ENCODE data around the gene SORL1-AS1.
"Not testable (repeated sequence)": the region's sequence is repeated elsewhere in the genome, so short reads cannot be mapped to it uniquely, and the experiment has no call there.

The SORL1-AS1 gene

GRCh38 chr11:121429556-121429955, 23.2 kb downstream of the SORL1-AS1 start:
- no peak for DNase-seq (ENCODE audit: low read depth, low spot score)

GRCh38 chr11:121427400-121427744, 25.4 kb downstream of the SORL1-AS1 start:
- no peak for DNase-seq (ENCODE audit: low read depth, low spot score)

- no peak for DNase-seq (ENCODE audit: low read depth, low spot score)
These were observed 26.0 kb downstream of the SORL1-AS1 start for GRCh38 chr11:121426476-121427399.

DNA sequence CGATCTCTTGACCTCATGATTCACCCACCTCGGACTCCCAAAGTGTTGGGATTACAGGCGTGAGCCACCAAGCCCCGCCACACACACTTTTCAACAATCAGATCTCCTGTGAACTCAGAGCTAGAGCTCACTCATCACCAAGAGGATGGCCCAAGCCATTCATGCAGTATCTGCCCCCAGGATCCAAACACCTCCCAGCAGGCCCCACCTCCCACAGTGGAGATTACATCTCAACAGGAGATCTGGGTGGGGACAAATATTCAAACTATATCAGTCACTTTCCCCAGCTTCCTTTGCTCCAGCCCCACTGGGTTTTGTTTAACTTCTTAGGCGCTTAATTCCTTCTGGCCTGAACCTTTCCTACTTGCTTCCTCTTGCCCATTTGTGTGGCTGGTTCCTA, 26.9 kb downstream of the SORL1-AS1 start:
- no peak for DNase-seq (ENCODE audit: low read depth, low spot score)

DNA sequence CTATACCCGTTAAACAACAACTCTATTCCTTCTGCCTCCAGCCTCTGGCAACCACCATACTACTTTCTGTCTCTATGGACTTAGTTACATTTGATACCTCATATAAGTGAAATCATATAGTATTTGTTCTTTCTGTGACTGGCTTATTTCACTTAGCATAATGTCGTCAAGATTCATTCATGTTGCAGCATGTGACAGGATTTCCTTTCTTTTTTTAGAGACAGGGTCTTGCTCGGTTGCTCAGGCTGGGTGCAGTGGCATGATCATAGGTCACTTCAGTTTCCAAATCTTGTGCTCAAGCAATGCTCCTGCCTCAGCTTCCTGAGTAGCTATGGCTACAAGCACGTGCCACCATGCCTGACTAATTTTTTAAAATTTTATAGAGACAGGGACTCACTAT, 30.1 kb downstream of the SORL1-AS1 start:
- no peak for DNase-seq (ENCODE audit: low read depth, low spot score)

- no peak for DNase-seq (ENCODE audit: low read depth, low spot score)
These were observed 31.4 kb downstream of the SORL1-AS1 start for GRCh38 chr11:121421149-121421901.

GRCh38 chr11:121420398-121420797, 32.4 kb downstream of the SORL1-AS1 start:
- no peak for DNase-seq (ENCODE audit: low read depth, low spot score)

- DNase-seq (ENCODE audit: low read depth, low spot score) = no peak
These were observed 32.9 kb downstream of the SORL1-AS1 start for GRCh38 chr11:121419836-121420235.

GRCh38 chr11:121418625-121419114, 34.1 kb downstream of the SORL1-AS1 start:
- DNase-seq (ENCODE audit: low read depth, low spot score) = no peak

- DNase-seq (ENCODE audit: low read depth, low spot score) = no peak
These were observed 35.2 kb downstream of the SORL1-AS1 start for GRCh38 chr11:121417607-121418006.

- DNase-seq (ENCODE audit: low read depth, low spot score) = no peak
These were observed 35.7 kb downstream of the SORL1-AS1 start for GRCh38 chr11:121417055-121417551.

DNA sequence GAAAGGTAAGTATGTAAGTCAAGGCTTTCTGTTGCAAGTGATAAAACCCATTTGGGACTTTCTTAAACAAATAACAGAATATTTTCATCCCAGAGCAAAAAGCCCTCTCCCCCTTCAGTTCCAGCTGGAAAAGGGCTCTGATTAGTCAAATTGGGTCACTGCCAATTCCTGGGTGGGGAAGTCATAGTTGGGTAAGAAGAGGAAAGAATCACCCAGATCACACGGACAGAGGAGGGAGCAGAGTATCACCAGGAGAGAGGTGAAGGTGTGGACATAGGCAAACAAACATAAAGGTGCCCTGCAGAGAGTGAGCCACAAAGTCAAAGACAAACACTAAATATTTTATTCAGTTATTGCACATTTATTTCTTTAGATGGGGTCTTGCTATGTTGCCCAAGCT, 36.9 kb downstream of the SORL1-AS1 start:
- no peak for DNase-seq (ENCODE audit: low read depth, low spot score)

DNA sequence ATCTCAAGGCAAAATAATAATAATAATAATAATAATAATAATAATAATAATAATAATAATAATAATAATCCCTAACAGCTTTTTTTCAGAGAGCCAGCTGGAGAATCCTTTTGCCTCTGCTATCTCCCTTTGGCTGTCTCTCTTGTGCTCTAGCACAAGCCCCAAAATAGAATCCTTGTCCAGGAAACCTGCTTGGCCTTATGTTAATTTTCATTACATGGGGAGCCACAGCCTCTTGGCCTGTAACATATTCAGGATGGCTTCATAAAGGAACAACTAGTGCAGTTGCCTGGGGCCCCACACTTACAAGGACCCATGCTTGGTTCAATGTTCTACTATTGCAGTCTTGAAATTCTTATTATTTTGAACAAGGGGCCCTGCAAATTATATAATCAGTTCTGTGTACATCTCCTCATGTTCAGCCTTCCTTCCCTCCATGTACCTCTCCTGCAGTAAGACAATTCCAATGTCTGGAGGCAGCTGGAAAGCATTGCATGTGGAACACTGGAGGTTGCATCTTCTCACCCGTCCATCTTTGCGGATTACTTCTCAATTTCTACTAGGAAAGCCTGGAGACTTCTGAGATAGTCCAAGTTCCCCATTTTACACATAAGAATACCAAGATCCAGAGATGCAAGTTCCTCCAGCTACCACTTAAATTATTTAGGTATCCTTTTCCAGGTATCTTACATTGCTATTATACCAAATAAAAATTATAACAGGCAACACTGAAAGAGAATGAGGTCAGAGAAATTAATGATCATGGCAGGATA, 38.4 kb downstream of the SORL1-AS1 start:
- no peak for DNase-seq (ENCODE audit: low read depth, low spot score)

DNA sequence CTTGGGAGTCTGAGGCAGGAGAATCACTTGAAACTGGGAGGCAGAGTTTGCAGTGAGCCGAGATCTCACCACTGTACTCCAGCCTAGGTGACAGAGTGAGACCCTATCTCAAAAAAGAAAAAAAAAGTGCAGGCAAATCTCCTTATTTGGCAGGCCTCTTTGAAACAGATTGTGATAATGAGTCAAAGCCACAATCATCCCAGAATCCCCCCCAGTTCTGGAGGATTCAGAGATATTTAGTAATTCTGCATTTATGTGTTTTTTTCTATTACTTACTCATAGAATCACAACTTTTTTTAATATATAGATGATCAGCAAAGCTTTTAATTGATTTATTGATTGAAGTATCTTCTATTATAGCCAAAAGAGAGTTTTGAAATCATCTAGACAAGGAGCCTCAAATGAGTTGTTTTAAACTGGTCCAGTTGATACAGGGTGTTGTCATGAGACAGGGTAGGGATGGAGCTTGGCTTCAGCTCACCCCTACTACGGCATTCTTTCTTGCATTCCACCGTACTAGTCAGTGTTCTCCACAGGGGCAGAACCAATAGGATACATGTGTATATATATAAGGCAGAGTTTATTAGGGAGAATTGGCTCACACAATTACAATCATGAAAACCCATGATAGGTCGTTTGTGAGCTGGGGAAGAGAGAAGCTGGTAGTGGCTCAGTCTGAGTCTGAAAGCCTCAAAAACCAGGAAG, 39.9 kb downstream of the SORL1-AS1 start:
- no peak for DNase-seq (ENCODE audit: low read depth, low spot score)

DNA sequence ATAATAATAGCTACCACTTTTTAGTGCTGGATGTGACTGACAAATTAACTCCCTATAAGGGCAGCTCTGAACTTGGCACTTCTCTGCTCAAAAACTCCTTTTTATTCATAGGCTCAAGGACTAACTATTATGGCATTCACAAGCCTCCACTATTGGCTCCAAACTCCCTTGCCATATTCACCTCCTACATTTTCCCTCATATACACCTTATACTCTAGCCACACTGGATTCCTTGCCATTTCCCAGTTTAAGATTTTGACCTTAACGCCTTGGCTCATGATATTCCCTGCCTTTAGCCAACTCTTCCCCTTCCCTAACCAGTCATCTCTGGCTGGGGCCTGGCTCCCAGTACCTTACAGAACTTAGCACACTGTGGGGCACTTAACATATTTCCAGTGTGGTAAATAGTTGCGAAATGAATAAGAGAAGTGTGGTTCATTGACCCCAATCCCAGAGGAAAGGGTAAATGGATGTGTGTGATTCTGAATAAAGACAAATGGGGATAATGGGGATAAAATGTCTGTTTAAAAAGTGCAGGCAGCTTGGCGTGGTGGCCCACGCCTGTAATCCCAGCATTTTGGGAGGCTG, 40.7 kb downstream of the SORL1-AS1 start:
- DNase-seq (ENCODE audit: low read depth, low spot score) = no peak

DNA sequence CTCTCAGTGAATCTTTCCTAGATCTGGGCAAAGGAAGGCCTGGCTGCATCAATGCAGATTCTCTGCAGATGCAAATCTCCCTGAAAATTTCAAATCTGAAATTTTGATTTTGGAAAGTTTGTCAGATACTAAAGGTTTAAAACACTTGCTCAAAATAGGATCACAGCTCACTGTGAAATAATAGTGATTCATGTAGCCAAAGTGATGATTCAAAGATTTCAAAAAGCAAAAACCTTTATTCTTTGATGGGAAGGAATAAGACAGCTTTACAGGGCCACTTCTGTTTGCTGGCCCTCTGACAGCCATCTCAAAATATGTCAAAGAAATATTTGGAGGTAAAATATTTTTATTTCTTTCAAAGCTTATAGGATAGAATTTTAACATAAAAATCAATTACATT, 41.4 kb downstream of the SORL1-AS1 start:
- not testable (repeated sequence) for DNase-seq (ENCODE audit: low read depth, low spot score)

- not testable (repeated sequence) for DNase-seq (ENCODE audit: low read depth, low spot score)
These were observed 42.7 kb downstream of the SORL1-AS1 start for GRCh38 chr11:121410041-121410440.

GRCh38 chr11:121408830-121409229, 43.9 kb downstream of the SORL1-AS1 start:
- no peak for DNase-seq (ENCODE audit: low read depth, low spot score)

GRCh38 chr11:121406291-121406690, 46.5 kb downstream of the SORL1-AS1 start:
- DNase-seq (ENCODE audit: low read depth, low spot score) = no peak

GRCh38 chr11:121405646-121406045, 47.1 kb downstream of the SORL1-AS1 start:
- no peak for DNase-seq (ENCODE audit: low read depth, low spot score)
